Left lung (tissue), 10 donors: ENCODE results near the gene ZBTB20. TPM values are rescaled to one million over a fixed set of nuclear protein-coding genes. Genes with fewer than 3 reads are reported as not detected.
"Not testable (repeated sequence)": the region's sequence is repeated elsewhere in the genome, so short reads cannot be mapped to it uniquely, and the experiment has no call there.

Experiments used
- ATAC-seq: fragments of 200-7000 bp; cut with Tn5 transposase; one replicate; pipeline ENCODE4 v1.9.1; 2020; ENCODE audit warnings: moderate library complexity
- DNase-seq, 4 donors: peaks; one replicate each; pipeline ENCODE4 v3.0.0-alpha.2; 2013 to 2020
- H3K27ac ChIP-seq, 2 donors: fragments of 200-600 bp; sonication (generic) in 1 of 2; one replicate each; pipeline versions ENCODE4 v1.5.0 to v1.8.0; 2020 to 2021
- H3K27me3 ChIP-seq, 2 donors: fragments of 200-600 bp; sonication (generic) in 1 of 2; one replicate each; pipeline versions ENCODE4 v1.5.0 to v1.8.0; 2020 to 2021
- H3K36me3 ChIP-seq, 2 donors: fragments of 200-600 bp; sonication (generic) in 1 of 2; one replicate each; pipeline versions ENCODE4 v1.5.0 to v1.8.0; 2020 to 2021
- H3K4me1 ChIP-seq, 2 donors: fragments of 200-600 bp; one replicate each; pipeline ENCODE4 v1.8.0; 2021
- H3K4me3 ChIP-seq, 2 donors: fragments of 200-600 bp; sonication (generic) in 1 of 2; one replicate each; pipeline versions ENCODE4 v1.5.0 to v1.8.0; 2020 to 2021; ENCODE audit warnings: mild to moderate bottlenecking in 1 of 2
- H3K9me3 ChIP-seq, 2 donors: fragments of 200-600 bp; sonication (generic) in 1 of 2; one replicate each; pipeline versions ENCODE4 v1.5.0 to v1.8.0; 2020 to 2021
- intact Hi-C, 2 donors: fragments of 100-400 bp; cut with DNase I; formaldehyde crosslinking; loops; one replicate each; pipeline versions ENCODE4 v1.11.2 to v1.14.2; 2022
- polyA plus RNA-seq, 6 donors: library from polyadenylated mRNA; unstranded; fragments of 120-200 nt; gene quantifications; one replicate each; pipeline ENCODE4 v1.2.1, GENCODE V29; 2013; ENCODE audit not compliant: insufficient read length in 6 of 6
- total RNA-seq, 2 donors: library from RNA; stranded (reverse); fragmentation: NEBNext Ultra II Directional; extraction: Animal tissue kit (Norgen Biotek cat#: 25700); gene quantifications; one replicate each; pipeline ENCODE4 v1.2.1, GENCODE V29; 2021
- TF ChIP-seq, protein P1 (sequence below), 2 donors: fragments of 200-600 bp; sonication (generic) in 1 of 2; IDR thresholded peaks; one replicate each; pipeline versions ENCODE4 v1.5.0 to v1.8.0; 2021; ENCODE audit warnings: antibody characterized with exemption in 2 of 2
- donor health status: DM: no; HTN: yes; CAD: no.
- donor health status: DM: no; HTN: no; CAD: no.

Gene ZBTB20
- total and polyA plus RNA-seq, 8 donors: 1.1 to 63.5 (median 6.0) TPM

GRCh38 chr3:114680299-114680698, 466.8 kb downstream of the ZBTB20 start:
- TF ChIP-seq, protein P1, sequence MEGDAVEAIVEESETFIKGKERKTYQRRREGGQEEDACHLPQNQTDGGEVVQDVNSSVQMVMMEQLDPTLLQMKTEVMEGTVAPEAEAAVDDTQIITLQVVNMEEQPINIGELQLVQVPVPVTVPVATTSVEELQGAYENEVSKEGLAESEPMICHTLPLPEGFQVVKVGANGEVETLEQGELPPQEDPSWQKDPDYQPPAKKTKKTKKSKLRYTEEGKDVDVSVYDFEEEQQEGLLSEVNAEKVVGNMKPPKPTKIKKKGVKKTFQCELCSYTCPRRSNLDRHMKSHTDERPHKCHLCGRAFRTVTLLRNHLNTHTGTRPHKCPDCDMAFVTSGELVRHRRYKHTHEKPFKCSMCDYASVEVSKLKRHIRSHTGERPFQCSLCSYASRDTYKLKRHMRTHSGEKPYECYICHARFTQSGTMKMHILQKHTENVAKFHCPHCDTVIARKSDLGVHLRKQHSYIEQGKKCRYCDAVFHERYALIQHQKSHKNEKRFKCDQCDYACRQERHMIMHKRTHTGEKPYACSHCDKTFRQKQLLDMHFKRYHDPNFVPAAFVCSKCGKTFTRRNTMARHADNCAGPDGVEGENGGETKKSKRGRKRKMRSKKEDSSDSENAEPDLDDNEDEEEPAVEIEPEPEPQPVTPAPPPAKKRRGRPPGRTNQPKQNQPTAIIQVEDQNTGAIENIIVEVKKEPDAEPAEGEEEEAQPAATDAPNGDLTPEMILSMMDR (IDR thresholded peaks at IDR 0.05): no peak
- Histone ChIP-seq H3K4me3 (no peak overlapping the region), H3K4me1 (no peaks in the 10 kb centered on the region), H3K36me3 (no peaks in the 10 kb centered on the region), H3K27me3 (no peaks in the 10 kb centered on the region), H3K9me3 (no peaks in the 10 kb centered on the region), H3K27ac (no peak overlapping the region)
- no peak for ATAC-seq
- no peak for DNase-seq
- intact Hi-C loops: no loop called here

DNA sequence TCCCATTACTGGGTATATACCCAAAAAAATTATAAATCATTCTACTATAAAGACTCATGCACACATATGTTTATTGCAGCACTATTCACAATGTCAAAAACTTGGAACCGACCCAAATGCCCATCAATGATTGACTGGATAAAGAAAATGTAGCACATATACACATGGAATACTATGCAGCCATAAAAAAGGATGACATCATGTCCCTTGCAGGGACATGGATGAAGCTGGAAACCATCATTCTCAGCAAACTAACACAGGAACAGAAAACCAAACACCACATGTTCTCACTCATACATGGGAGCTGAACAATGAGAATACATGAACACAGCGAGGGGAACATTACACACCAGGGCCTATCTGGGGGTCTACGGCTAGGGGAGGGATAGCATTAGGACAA, 467.3 kb downstream of the ZBTB20 start:
- H3K4me3 ChIP-seq, H3K27ac ChIP-seq, ATAC-seq, intact Hi-C loops, H3K36me3 ChIP-seq, H3K9me3 ChIP-seq, H3K4me1 ChIP-seq, H3K27me3 ChIP-seq, DNase-seq: not testable (repeated sequence)

GRCh38 chr3:114675104-114675503, 472.0 kb downstream of the ZBTB20 start:
- Histone ChIP-seq H3K36me3 (no peaks in the 10 kb centered on the region), H3K4me3 (no peak overlapping the region), H3K27ac (no peak overlapping the region), H3K27me3 (no peaks in the 10 kb centered on the region), H3K4me1 (no peaks in the 10 kb centered on the region), H3K9me3 (no peaks in the 10 kb centered on the region)
- ATAC-seq (no peak), DNase-seq (no peak)
- TF ChIP-seq, protein P1 (IDR thresholded peaks at IDR 0.05): no peak
- intact Hi-C loops: no loop called here

DNA sequence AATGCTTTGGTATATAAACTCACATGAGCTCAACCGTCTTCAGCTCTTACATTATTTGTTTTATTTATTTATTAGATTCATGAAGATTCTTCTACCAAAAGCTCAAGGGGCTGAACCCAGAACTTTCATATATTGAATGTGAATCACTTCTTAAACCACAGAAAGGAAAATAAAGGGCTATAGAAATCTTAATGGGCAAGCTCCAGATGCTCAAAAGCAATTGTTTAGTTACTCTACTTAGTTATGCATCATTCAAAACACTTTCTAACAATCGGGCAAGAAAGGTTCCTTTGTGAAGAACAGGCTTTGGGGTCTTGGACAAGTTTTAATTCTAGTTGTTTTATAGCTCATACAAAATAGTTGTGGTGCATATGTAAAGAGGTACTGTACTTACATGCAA, 473.1 kb downstream of the ZBTB20 start:
- H3K27ac ChIP-seq: no peak overlapping the region
- no peaks in the 10 kb centered on the region for H3K4me1 ChIP-seq
- ATAC-seq (no peak), DNase-seq (no peak)
- intact Hi-C loops: no loop called here
- no peaks in the 10 kb centered on the region for H3K36me3 ChIP-seq
- no peaks in the 10 kb centered on the region for H3K27me3 ChIP-seq
- no peaks in the 10 kb centered on the region for H3K9me3 ChIP-seq
- H3K4me3 ChIP-seq: no peak overlapping the region
- TF ChIP-seq, protein P1 (IDR thresholded peaks at IDR 0.05): no peak

DNA sequence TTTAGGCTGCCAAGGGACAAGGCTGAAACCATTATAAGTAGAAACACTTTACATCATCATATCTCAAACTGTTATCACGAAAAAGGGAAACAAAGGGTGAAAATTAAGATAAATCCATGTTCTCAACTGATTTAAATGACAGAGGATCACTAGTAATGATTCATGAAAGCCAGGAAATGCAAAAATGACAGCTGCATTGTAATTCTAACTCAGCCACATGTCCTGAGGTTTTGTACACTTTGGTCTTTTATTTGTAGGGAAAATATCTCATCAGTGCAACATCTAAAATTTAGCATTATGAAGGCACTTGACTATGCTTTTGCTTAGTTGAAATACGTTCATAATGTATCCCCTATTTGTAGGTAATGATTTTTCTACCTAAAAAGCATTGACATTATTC, 473.6 kb downstream of the ZBTB20 start:
- Histone ChIP-seq H3K36me3 (no peaks in the 10 kb centered on the region), H3K27me3 (no peaks in the 10 kb centered on the region), H3K9me3 (no peaks in the 10 kb centered on the region), H3K4me1 (no peaks in the 10 kb centered on the region), H3K4me3 (no peak overlapping the region), H3K27ac (no peak overlapping the region)
- ATAC-seq (no peak), DNase-seq (no peak)
- TF ChIP-seq, protein P1 (IDR thresholded peaks at IDR 0.05): no peak
- intact Hi-C loops: no loop called here

- H3K36me3 ChIP-seq: no peaks in the 10 kb centered on the region
- no peaks in the 10 kb centered on the region for H3K4me1 ChIP-seq
- H3K9me3 ChIP-seq: no peaks in the 10 kb centered on the region
- TF ChIP-seq, protein P1 (IDR thresholded peaks at IDR 0.05): no peak
- H3K4me3 ChIP-seq: no peak overlapping the region
- DNase-seq (no peak), ATAC-seq (no peak)
- H3K27ac ChIP-seq: no peak overlapping the region
- no peaks in the 10 kb centered on the region for H3K27me3 ChIP-seq
- intact Hi-C loops: no loop called here
Measured at GRCh38 chr3:114672692-114673447, 474.2 kb downstream of the ZBTB20 start.
